Raji (cell line): ENCODE results near the gene CHSY1.

Experiments used
- POLR2A ChIP-seq: IDR thresholded peaks from 2 replicates; pipeline ENCODE4 v1.6.1; 2011; ENCODE audit warnings: low read depth, low read length, control low read depth; ENCODE audit not compliant: insufficient read depth

The CHSY1 gene

DNA sequence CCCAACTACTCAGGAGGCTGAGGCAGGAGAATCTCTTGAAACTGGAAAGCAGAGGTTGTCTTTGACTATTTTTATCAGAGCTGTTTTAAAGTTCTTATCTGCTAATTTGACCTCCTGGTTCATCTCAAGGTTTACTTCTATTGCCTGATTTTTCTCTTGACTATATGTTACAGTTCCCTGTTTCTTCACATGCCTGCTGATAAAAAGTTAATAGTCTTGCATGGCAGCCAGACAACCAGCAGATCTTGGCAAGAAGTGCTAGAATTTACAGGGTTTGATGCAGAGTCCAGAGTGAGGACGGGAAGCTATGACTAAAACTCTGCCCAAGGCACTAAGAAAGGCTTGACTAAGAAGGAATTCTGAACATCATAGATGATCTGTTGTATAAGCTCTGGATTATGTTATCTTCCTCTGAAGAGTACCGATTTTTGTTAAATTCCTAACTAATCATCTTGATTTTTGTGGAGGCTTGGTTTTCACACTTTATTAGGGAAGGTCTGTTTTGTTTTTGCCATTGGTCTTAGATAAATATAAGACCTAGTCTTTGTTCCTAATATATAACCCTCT, 85.9 kb downstream of the CHSY1 start:
- no peak for TF ChIP-seq POLR2A

DNA sequence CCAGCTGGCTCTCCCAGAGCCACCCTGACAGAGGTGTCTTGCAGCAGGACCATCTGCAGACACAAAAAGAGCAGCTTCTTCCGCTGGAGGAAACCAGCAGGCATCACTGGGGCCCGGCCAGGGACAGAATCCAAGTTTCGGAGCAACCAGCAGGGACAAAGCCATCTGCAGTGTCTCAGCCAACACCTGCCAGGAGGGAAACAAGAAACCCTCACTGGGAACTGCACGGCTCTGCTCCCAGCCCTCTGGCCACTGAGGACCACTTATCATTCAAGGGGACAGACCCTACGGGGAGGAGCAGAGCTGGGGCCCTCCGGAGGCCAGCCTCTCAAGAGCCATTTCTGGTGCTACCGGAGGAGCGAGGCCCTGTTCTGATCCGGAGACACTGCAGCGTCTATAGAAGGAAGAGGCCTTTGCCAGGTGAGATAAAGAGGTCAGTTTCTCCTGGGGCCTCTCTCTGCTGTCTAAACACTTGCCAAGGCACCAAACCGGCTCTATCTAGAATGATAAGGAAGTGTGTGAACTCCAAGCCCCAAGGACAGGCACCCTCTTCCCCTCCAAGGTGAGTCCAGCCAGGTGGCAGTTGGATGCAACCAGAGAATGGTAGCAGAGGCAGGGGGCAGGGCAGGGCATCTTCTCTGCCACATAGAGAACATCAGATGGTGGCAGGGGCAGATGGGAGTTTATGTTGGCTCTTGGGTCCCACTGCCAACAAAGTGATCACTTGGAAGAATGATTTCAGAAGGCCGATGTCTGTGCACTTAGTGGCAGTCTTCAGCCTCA, 89.0 kb downstream of the CHSY1 start:
- no peak for TF ChIP-seq POLR2A

DNA sequence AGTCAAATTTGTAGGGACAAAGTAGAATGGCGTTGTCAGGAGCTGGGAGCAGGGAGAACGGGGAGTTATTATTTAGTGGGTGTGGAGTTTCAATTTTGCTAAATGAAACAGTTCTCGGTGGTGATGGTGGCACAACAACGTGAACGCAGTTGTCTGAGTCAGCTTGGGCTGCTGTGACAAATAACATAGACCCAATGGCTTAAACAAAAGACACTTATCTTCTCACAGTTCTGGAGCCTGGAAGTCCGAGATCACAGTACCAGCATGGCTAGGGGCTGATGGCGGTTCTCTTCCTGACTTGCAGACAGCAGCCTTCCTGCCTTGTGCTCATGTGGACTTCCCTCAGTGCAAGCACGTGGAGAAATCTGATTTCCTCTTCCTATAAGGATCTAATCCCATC, 90.2 kb downstream of the CHSY1 start:
- no peak for TF ChIP-seq POLR2A

DNA sequence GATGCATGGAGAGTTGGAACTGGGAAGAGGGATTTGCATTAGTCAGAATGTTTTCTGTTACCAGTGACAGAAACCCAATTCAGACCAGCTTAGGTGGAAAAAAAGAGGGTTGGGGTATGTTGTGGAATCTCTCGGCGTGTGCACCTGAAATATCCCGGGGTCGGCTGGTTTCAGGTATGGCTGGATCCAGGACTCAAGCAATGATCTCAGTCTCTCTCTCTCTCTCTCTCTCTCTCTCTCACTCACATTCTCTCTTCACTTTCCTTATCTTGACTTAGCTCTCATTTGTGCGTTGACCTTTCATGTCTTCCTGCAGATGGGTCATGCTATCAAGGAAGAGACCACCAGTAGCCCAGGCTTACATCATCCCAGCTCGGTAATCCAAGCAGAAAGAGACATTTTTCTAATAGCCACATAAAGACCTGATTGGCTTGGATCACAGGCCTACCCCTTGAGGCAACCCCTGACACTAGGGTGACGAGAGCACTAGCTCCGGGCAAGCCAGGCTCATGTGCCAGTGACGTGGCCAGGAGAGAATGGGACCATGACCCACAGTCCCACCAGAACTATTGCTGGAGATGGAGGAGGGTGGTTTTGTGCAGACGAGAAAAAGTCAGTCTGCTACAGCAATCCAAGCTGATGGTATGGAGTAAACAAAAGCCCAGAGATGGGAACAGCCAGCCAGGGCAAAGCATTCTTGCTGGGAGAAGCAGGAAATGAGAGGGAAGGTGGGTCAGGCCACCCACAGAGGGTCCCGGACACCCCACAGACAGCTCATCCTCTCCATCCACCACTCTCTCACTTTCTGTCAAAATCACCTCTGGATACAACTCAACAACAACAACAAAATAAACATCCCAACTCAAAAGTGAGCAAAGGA, 91.7 kb downstream of the CHSY1 start:
- TF ChIP-seq POLR2A = no peak

DNA sequence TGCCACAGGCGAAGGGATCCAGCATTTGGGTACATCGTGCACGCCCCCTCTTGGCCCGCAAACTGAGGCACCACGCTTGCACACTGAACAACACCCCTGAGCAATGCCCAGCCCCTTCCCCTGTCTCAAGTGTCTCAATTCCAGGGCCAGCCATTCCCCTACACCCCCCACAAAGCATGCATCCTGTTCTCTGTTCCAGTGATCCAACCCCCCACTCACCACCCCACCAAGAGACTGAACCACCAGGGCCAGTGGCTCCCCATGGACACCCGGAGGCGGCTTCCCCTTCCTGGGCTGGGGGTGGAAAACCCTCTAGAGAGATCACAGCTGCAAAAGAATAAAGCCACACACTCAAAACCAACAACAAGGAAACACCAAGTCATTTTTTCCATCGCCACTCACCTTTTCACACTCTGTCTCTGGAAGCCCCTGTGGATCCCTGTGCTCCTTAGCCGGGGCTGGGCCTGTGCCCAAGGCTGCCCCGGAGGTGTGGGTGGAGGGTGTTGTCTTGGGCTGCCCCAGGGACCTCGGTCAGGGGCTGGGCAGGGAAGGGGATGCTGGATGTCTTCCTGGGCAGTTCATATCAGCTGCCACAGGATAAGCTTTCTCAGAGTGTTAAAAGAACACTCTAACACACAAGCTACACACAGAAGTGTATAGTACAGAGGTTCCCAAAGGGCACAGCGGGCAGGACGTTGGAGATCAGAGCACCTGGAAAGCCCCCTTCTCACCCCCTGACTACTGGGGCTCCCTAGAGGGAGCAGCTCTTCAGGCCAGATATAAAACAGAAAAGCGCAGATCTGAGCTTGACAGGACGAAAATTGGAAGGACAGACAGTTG, 92.5 kb downstream of the CHSY1 start:
- no peak for TF ChIP-seq POLR2A

DNA sequence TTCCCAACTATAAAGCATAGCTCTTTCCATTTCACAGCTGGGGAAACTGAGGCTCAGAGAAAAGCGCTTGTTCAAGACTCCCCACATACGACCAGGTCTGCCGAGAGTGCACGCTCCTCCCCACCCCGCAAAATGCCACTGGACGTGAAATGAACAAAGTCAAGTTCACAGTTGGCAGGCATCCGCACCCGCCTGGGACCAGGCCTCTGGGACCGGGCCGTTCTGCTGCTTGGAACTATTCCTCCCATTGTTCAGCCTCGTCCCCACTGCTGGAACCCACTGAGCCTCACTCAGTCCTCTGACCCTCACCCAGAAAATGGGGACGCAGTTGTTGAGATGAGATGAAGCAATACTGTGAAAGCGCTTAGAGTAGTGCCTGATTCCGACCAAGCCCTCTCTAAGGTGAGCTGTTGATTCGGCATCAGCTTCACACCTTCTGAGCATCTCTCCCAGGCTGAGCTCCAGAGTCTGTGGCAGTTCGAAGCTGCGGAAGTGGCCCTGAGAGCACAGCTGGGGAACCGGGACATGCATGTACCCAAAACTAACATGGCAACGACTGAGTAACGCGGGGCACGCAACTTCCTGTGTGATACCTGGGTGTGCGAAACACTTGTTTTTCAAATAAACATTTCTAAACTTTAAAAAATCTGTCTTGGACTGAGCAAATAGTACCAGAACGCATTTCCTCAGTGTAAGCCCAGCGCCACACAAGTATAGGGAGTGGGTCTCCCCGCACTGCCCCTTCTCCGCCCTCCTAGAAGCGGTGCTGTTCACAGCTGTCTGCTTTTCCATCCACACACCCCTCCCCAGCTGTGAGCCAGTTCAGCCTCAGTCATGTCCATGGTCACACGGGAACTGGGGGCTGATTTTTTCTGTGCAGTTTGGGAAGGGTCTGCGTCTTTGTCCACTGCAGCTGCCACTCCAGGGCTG, 93.4 kb downstream of the CHSY1 start:
- TF ChIP-seq POLR2A = no peak

DNA sequence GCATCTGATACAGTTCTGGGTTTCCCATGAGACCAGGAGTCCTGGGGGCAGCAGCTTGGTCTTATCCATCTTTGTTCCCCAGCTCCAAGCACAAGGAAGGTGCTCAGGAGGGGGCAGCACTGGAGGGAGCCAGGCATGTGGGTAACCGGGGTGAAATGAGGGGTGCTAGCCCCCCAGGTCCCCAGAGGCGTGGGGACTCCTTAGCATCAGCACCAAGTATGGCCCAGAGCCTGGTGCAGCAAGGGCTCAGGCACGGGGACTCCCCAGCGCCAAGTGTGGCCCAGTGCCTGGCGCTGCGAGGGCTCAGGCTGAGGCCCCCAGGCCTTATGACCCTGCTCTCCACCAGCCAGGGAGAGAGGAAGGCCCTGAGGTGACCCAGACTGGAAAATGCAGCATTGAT, 94.1 kb downstream of the CHSY1 start:
- no peak for TF ChIP-seq POLR2A

DNA sequence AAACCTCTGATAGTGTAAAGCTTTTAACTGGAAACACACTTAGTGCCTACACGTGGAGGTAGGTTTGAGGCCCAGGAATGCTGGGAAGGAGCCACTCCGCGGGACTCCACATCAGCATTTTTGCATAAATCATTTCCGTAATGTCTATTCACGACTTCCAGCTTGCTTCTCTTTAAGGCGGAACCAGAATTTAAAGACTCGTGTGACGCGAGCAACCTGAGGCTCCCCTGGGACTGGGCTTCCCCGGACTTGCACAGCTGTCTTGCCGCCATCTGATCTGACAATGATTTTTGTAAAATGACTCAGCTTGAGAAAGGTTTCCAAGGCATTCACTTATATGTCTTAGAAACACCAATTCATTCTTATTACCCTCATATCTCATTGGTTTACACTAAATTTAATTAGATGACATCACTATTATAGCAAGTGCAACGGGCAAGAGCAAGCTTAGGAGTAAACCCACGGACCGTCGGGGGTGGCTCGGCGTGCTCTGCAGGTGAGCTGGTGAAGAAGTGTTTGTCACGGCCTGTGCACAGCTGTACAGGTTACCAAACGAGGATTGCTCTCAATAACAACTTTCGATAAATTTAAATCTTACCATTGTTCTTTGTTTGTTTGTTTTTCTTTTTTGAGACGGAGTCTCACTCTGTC, 95.2 kb downstream of the CHSY1 start:
- no peak for TF ChIP-seq POLR2A

DNA sequence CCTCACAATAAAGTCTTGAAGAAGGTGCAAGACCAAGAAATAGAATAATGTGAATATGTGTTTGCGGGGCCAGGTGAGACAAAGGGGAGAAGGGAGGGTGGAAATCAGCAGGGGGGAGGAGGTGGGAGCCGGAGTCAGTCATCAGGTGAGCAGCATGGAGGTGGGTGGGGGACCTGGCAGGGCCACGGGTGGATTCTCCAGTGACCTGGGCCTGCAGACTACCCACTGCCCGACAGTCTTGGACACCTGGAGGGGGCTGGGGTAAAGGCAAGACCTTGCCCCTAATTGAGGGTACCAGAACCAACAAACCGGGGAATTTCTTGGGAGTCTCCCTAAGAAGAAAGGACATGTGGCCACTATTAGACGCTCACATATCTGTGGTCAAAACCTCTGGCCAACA, 95.8 kb downstream of the CHSY1 start:
- no peak for TF ChIP-seq POLR2A

DNA sequence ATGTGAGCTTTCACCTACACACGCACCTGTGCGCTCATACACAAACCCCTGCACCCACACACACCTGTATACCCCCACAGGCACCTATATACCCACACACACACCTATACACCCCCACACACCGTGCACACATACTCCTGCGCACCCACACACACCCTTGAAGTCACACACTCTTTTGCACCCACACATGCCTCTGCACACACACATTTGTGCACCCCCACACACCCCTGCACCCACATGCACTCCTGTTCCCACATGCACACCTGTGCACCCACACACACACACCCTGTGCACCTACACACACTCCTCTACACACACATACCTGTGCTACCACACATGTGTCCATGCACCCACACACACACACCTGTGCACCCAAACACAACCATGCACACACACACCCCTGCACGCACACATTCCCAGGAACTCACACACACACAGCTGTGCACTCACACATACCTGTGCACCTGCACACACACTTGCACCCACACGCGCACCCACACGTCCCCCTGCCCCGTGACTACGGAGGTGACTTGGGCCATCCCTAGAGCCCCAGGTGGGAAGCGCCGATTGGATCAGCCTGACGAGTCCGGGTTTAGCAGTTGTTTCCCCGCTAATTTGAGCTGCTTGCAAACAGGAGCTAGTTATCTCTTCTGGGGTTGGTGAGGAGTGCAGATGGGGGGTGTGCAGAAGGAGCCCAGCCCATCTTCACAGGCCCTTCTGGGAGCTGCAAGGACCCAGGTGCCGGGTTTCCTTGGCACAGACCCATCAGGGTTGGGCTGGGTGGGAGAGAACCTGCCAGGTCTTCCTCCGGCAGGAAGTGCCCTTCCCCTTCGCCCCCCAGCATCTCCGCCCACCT, 97.8 kb downstream of the CHSY1 start:
- TF ChIP-seq POLR2A = no peak

DNA sequence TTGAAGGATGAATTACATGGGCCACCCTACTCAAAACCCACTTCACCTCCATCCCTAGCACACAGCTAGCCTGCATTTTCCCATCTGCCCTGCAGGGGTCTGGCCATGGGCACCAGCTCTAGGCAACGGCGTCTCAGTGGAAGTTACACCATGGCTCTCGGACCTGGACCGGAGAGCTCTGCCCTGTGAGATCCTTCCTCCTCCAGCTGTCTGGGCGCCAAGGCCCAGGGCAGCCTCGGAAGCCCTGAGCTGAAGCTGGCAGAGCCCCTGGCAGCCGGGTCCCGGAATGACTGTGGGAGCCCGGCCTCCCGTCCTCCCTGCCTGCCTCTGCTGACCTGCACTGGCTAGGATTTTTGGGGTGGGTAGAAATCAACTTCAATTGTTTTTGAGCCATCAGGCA, 98.9 kb downstream of the CHSY1 start:
- no peak for TF ChIP-seq POLR2A

DNA sequence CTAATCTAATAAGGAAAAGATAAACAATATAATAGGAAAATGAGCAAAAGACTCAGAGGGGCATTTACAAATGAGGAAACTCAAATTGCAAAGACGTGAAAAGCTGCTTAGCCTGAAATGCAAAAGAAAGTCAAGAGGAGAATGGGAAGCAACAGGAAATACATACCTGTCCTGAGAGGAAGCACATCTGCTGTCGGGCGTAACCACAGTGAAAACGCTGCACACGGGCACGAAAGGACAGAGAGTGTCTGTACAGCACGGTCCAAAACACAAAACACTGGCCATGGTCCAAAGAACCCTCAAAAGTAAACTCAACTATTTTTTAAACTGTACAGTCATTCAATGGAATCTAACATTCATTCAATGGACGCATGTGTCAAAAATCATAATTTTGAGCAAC, 100.6 kb downstream of the CHSY1 start:
- no peak for TF ChIP-seq POLR2A

DNA sequence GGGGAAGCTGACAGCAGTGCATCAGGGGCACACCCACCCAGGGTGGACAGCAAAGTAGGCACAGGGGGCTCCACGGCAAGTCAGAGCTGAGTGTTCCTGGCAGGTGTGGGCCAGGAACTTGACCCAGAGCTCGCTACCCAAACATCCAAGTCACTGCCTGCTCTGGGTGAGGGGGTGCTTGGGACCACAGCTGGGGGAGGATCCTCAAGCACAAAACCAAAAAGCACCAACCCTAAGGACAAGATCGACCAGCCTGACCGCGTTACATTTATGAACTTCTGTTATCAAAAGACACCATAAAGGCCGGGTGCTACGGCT, 101.2 kb downstream of the CHSY1 start:
- TF ChIP-seq POLR2A = no peak
